Kasumi-1 (cell line): ENCODE results near the gene CD101.

ENCODE experiments used
- DNase-seq, 2 experiments: peaks; one replicate each; lab custom pipeline; 2025; lab: John Stamatoyannopoulos, UW

CD101 gene

DNA sequence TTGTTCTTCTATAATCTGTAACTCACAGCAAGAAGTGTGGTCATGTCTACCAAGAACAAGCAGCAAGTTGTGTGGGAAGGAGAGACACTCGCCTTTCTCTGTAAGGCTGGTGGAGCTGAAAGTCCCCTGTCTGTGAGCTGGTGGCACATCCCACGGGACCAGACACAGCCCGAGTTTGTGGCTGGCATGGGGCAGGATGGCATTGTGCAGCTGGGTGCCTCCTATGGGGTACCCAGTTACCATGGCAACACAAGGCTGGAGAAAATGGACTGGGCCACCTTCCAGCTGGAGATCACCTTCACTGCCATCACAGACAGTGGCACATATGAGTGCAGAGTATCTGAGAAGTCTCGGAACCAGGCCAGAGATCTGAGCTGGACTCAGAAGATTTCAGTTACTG is 15.5 kb downstream of the CD101 start:
- DNase-seq = no peak

DNA sequence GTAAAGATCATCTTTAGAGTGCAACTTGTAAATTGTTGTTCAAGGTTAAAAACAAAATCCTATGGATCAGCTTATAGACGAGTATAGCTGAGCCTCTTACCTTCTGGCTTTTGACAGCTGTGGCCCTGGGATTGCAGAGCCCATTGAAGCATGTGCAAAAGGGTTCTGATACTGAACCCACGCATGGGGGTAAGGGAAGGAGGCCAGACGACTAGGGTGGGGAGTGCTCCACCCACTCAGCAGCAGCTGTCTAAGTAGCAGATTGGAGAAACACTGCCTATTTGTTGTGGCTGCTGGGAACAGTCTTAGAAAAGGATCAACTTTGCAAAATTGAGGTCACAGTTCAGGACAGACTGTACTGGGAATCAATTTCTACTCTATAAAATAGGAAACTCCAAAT is 16.1 kb downstream of the CD101 start:
- DNase-seq = no peak

DNA sequence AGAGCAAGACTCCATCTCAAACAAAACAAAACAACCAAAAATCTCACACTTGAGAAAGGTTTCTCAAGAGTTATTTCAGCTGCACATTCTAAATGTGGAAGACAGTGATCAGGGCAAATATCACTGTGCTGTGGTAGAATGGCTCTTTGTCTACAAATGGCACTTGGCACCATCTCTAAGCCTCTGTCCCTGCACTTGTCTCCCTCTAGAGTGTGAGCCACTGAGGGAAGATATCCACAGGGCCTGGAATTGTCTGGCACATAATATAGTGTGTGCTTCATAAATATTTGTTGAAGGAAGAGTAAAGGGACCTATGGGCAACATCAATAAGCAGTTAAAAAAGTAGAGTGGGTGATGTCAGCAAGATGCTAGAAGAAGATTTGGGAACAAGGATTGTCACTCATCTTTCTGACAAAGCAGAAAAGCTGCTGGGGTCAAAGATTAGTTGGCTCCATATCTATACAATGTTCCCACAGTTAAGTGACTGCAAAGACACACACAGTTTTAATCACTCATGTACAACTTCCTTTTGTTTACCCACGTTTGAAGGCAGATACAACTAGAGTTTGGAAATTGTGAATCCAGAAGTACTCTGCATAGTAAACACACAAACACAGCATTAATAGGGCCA is 19.1 kb downstream of the CD101 start:
- DNase-seq = no peak

DNA sequence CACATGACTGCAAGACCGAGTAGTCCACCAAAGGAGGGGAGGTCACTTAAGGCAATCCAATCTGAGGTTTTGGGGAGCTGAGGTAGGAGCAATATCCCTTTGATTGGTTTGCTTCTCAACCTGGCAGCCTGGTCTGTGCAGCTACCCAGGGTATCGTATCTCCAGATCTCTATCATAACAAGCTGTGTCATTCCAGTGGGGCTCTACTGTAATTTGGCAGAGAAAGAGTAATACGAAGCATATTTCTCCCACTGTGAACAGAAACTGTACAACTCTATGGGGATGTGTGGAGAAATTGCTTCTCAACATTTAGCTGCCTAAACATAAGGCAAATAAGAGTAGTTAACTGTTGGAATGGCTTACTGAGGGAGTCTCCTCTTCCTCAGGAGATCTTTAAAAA is 20.6 kb downstream of the CD101 start:
- no peak for DNase-seq

DNA sequence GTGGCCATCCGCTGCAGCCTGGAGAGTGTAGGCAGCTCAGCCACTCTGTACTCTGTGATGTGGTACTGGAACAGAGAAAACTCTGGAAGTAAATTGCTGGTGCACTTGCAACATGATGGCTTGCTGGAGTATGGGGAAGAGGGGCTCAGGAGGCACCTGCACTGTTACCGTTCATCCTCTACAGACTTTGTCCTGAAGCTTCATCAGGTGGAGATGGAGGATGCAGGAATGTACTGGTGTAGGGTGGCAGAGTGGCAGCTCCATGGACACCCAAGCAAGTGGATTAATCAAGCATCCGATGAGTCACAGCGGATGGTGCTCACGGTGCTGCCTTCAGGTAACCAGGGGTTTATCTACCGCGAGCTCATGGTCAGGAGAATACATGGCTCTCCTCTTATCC is 24.0 kb downstream of the CD101 start:
- no peak for DNase-seq

DNA sequence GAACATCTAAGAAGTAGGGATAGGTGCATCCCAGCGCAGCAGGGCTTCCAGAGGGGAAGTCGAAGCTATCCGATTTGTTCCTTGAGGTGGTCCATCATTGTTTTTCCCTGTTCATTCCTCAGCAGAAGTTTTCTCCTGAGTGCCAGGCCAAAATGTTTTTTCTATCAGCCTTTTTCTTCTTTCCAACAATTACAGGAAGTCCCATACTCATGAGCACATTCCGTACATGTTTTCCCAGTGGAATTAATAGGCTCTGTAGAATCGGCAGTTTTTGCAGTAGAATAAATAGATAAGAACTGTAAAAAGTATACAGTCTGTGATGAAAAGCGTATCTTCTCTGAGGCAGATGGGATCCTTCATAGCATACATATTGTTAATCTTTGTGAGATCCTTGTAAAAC is 24.8 kb downstream of the CD101 start:
- DNase-seq = no peak

DNA sequence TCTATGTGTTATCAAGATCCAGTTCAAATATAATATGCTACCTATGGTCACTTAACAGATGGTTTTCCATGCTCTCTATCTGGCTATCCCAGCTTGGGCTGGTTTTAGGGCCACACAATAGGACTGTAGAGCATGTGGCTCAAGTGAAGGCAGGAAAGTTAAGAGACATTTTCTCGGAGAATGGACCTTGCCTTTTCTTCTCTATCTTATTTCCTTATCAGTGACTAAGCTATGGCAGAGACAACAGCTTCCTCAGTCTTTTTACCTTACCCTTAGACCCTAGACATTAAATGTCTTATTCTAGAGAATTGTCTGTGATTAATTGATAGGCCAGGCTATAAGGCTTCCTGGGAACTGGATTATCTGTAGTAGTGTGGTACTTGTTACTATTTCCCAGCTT is 28.1 kb downstream of the CD101 start:
- DNase-seq = no peak

DNA sequence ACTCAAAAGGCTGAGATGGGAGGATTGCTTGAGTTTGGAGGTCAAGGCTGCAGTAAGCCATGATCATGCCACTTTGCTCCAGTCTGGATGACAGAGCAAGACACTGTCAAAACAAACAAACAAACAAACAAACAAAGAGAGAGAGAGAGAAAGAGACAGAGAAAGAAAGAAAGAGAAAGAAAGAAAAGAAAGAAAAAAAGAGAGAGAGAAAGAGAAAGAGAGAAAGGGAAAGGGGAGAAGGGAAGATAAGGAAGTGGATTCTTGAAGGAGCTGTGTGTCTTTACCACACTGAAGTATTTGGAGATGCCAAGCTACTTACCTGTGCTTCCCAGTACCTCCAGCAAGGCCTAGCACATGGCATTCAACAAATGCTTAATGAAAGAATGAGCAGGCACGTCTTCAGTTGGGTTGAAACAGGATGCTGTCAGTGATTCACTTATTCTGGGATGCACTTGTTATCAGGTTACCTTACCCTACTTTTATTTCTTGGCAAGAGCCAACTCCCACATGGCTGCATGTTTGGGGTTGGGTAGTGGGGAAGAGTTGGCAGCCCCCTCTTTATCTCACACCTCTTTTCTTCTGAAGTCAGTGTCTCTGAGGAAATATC is 28.8 kb downstream of the CD101 start:
- DNase-seq = no peak

DNA sequence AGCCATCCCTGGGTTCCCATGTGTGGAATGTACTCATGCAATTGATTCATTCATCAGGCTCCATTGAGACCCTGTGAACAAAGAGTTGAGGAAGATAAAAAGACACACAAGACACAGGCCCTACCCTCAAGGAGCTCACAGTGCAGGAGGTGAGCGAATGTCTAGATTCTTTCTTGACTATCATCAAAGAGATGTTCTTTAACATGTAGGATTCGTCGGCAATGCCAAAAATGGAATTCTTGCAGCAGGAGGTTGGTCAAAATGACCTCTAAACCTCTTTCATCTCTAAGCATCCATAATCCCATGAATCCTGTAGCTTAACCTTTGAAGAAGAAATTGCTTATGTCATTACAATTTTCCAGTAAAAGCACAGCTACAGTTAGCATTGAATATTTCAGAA is 30.7 kb downstream of the CD101 start:
- no peak for DNase-seq

DNA sequence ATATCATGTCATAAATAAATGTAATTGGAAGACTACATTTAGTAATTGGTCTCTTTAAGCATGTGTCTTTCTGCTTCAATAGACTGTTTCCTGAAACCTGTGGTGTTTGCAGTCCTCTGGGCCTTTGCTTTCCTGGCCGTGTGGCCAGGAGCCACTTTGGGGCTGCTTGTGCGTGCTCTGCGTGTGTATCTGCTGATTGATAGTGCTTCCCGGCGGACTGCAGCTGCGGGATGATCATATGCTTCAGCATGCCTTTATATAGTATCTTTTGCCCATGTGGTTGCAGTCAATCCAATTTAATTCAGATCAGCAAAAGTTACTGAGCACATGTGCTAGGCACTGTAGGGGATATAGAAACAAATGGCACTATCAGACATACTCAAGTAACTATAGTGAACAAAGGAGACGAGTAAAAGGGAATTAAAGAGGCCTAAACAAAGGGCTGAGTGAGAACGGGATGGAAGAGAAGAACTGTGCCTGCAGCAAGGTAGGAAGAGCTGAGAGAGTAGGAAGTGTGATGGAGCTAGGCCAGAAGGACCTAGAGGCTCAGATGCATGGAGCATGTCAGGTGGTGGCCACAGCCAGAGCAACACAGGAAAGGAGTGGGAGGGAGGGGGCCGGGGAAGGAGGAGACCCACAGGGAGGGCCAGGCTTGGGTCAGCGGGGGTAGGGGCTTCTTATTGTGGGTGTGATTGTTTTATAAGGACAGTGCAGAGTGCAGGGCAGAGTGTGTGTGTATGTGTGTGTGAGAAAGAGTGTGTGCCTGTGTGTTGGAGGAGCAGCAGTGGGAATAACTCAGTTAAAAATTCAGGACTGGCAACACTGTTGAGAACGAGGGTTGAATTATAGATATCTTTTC is 31.4 kb downstream of the CD101 start:
- no peak for DNase-seq

DNA sequence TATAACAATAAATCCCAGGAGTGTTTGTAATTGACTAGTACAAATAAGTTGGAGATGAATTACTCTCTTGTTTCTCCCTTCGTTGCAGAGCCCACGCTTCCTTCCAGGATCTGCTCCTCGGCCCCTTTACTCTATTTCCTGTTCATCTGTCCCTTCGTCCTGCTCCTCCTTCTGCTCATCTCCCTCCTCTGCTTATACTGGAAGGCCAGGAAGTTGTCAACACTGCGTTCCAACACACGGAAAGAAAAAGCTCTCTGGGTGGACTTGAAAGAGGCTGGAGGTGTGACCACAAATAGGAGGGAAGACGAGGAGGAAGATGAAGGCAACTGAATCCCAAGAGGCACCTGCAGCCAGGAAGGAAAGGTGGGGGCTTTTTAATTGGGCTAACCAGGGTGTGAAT is 32.2 kb downstream of the CD101 start:
- no peak for DNase-seq

DNA sequence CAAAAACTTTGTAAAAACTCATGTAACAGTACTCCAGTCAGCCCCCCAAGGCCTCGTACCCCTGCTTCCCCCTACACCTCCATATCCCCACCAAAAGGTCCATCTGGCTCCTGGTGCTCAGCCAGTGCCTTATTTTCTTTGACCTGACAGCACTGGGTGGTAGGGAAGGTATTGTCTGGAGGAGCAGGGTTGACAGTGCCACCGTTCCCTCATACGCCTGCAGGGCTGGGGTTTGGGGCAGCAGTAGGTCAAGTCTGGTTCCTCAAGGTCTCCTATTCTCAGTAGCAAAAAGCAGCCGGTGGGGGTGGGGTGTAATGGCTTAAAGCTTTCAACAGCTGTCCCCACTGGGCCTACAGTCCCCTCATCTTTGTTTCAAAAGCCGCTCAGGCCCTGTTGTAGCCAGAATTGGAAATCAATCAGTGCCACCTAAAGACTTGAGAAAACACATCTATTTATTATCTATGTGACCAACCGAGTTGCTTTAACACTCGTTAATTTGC is 33.3 kb downstream of the CD101 start:
- DNase-seq = no peak

DNA sequence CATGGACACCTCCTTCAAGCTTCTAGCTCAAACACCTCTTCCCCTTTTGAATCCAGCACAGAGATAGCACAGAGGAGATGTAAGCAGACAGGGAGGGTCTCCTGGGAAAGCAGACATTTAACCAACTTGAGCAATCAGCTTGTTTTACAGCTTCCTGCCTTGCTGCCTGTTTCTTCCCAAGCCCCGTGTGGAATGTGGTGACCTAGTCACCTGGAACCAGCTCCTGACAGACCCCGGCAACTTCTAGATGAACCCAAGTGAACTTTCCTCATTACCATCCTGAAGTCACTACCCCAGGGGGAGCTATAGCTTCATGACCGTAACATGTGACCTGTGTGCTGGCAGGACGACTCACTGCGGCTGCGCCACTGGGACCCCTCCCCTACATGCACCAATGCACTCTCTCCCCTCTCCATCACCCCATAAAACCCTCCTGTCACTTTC is 34.5 kb downstream of the CD101 start:
- no peak for DNase-seq

DNA sequence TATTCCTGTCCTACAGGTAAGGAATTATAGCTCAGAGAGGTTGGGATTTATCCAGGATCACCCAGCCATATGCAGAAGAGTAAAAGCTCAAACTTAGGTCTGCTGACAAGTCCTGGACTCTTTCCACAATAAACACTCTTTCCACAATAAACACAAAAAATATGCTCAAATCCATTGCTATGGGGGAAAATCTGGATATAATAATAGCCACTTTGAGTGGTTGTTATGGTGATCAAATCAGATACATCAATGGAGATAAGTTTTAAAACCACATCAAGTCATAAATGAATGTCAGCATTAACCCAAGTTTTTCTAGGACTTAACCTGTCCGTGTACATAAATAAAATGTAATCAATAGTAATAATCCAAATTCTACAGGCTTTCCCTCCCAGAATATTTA is 36.2 kb downstream of the CD101 start:
- no peak for DNase-seq

DNA sequence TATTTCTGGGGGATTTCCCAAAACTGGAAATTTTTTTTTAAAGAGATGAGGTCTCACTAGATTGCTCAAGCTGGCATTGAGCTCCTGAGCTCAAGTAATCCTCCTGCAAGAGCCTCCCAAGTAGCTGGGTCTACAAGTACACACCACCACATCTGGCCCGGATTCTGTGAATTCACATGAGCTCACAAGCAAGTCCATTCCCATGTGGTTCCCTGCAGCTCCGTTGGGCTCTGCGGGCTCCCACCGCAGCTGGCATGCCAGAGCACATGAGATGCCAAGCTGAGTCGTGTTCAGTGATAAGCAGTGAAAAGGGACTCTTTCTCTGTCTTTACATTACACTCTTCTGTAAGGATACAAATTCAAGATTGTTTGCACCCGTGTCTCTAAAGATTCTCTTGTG is 36.7 kb downstream of the CD101 start:
- no peak for DNase-seq

DNA sequence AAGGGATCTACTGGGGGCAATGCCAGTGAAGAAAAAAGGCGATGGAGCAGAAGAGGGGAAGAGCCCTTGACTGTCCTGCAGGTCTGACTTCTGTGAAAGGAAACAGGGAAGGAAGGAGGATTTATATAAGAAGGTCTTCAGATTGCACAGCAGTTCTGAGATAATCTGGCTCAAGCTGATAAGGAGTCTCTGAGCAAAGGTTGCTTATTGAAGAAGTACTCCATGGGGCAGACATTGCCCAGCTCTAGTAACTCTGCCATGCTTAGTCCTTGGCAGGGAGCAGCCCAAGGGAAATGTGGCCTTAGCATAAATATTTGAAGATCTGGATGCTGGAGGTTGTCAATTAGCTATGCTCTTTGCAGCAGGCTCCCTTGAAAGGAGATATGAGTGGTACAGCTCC is 42.7 kb downstream of the CD101 start:
- no peak for DNase-seq

DNA sequence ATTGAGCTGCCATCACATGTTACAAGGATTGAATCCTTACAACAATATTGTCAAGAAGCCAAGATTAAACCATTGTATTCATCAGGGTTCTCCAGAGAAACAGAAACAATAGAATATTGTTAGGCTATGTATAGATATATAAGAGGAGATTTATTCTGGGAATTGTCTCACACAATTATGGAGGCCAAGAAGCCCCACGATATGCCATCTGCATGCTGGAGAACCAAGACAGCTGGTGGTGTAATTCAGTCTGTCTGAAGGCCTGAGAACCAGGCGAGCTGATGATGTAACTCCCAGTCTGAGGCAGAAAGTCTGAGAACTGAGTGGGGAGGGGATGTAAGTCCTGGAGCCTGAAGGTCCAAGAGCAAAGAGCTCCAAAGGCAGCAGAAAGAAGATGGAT is 44.1 kb downstream of the CD101 start:
- DNase-seq = no peak

DNA sequence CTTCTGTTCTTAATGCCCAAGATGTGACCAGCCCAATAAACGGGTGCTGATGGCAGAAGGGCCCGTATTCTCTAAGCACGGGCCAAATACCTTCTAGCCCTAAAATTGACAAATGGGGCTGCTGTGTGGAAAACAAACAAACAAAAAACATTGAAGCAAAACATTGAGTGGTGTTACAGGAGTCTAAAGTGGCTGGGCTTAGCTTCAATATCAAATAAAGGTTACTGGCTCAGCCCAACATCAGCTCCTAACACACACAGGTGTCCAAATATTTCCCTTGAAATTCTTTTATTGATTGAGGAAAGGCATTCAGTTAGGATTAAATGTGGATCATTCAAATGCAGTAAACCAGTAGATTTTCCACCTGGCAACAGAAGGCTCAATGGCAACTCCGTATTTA is 45.2 kb downstream of the CD101 start:
- DNase-seq = no peak

DNA sequence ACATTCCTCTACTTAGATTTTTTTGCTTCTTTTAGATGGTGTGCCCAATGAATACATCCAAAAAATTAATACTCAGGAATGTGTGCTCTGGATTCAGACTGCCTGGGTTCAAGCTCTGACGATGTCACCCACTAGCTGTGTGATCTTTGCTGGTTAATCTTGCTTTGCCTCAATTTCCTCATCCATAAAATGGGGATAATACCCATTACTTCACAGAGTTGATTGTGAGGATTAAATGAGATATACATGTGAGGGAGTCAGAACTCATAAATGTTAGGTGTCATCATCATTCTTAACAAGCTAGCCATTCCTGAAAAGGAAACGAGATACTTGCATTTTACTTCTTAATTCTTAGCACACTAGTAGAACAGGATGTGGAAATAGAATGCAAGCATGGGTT is 45.7 kb downstream of the CD101 start:
- no peak for DNase-seq

DNA sequence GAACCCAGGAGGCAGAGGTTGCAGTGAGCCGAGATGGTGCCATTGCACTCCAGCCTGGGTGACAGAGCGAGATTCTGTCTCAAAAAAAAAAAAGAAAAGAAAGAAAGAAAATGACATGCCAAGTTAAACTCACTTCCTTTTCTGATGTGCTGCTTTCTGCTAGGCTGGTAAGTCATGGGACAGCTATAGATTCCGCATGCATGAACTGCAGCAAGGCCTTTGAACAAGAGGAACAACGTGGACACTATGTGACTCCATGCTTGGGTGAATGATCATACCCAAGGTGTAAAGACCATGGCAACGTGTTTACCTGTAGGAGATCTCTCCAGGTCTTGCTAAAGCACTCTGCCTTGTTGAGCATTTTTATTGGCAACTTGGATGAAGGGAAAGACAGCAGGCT is 48.3 kb downstream of the CD101 start:
- no peak for DNase-seq

DNA sequence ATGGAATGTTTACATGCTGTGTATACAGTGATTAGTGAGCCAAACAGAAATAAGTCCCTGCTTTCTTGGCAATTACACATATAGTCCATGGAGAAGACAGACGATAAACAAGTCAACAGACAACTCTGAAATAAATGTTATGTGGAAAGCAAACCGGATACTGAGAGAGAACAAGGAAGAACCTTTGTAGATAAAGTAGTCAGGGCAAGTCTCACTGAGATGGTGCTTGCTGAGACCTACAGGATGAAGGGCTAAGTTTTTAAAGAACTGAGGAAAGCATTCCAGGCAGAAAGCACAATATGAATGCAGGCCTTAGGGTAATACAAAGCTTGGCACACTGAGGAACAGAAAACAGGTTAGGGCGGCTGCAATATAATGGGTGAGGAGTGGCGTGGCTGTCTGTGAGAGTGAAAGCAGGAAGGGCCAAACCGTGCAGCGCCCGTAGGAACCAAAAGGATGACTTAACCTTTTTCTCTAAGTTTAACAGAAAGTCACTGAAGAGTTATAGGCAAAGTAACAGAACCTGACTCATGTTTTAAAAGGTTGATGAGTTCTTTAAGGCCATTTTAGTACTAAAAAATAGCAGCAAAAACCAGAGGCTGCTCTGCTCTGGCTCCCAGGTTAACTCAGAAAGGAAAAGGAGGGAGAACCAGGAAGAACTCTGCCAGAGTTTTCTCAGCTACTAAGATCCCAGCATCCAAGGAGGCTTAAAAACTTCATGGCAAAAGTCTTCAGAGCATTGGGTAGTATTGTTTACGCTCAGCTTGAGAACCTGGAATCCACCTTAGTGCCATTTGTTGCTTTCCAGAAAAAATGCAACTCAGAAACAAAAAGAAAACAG is 49.9 kb downstream of the CD101 start:
- no peak for DNase-seq

DNA sequence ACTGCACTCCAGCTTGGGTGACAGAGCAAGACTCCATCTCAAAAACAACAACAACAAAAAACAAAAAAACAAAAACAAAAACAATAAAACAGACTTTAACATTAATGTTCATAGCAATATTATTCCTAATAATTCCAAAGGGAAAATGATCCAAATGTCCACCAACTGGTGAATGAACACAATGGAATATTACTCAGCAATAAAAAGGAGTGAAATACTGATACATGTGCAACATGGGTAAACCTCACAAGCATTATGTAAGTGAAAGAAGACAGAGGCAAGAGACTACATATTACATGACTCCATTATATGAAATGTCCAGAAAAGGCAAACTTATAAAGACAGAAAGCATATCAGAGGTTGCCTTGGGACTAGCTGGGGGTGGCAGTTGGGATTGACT is 52.5 kb downstream of the CD101 start:
- DNase-seq = no peak
